Measurements from ENCODE around the gene WDR5. TPM values are rescaled to one million over a fixed set of nuclear protein-coding genes. Genes with fewer than 3 reads are reported as not detected.
A peak's percentile ranks its signal among the peaks of the same experiment; 100 is the strongest.

WDR5 gene
- total and polyA plus RNA-seq, 9 of the 15 experiments (the other 6 are each of a cell fraction or from before 2014, with no cell fraction given), result 3.0 to 56.8 (median 38.6) TPM

DNA sequence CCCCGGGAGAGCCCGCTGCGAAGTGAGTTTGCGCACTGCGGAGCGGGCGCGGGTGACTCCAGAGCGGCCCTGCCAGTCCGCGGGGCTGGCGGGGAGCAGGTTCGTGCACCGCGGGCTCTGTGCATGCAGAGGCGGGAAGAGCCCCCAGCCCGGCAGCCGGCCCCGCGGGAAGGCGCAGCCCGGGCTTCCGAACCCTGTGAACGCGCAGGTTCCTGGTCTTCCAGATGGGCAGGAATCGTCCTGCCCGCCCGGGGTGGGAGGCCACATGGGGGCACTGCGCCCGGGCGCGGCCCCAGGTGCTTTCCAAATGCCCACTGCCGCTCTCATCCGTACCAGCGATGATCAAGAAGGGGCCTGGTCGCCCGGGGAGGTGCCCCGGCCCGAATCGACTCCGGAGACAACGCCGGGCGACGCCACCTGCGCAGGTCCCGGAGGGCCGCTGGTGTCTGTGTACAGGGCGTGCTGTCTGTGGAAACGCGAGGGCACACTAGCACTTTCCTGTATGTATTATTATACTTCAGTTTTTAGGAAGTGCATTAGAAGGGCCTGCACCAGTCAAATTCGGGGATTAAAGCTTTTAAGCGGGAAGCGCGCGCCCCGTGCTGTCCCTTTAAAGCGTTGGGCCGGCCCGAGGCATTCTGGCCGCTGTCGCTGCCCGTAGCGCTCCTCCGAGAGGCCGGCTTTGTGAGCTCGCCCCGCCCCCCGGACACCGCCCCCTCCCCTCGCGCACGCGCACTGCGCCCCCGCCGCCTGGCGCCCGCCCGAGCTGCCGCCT lies at the start of gene WDR5 (continued):
- TF ChIP-seq ZNF197 (CRISPR knock-in tag; IDR thresholded peaks at IDR 0.05; ENCODE audit: low read depth) (no peak), SMAD3 (CRISPR knock-in tag; conservative IDR thresholded peaks at IDR 0.05) (no peak), KDM1A (IDR thresholded peaks at IDR 0.05) (no peak), TAF7 (tag; IDR thresholded peaks at IDR 0.05) (peak; percentile 64; the same call in 1 of the 2 replicates), ZNF324 (CRISPR knock-in tag; IDR thresholded peaks at IDR 0.05) (no peak), HMGN3 (IDR thresholded peaks at IDR 0.05; ENCODE audit: borderline replicate concordance, extremely low read depth, insufficient read length, low read depth, low read length) (peak; percentile 26), ZNF133 (CRISPR knock-in tag; IDR thresholded peaks at IDR 0.05) (no peak), HNRNPLL (IDR thresholded peaks at IDR 0.05; ENCODE audit: low read depth, low read length, poor library complexity, severe bottlenecking) (peak; percentile 99), FOXA3 (CRISPR knock-in tag; conservative IDR thresholded peaks at IDR 0.05 in 1 of 2, IDR thresholded peaks at IDR 0.05 in 1 of 2) (no peak), FOXJ2 (tag; IDR thresholded peaks at IDR 0.05) (no peak), ARID2 (IDR thresholded peaks at IDR 0.05) (no peak), TEAD1 (CRISPR knock-in tag; IDR thresholded peaks at IDR 0.05) (peak in 1 of 2 experiments; percentile 26; a peak in 1 of 4 replicates), TBL1XR1 (IDR thresholded peaks at IDR 0.05; ENCODE audit: low read length in 2 of 2) (no peak), HDGF (IDR thresholded peaks at IDR 0.05) (no peak), NRF1 (conservative IDR thresholded peaks at IDR 0.05 in 1 of 2, IDR thresholded peaks at IDR 0.05 in 1 of 2) (peak; percentile 93 to 94), EWSR1 (IDR thresholded peaks at IDR 0.05; ENCODE audit: borderline replicate concordance, low read depth, partially characterized antibody) (no peak), CHD1 (IDR thresholded peaks at IDR 0.05; ENCODE audit: low read length) (peak; percentile 63)
- TF ChIP-seq, protein P1, sequence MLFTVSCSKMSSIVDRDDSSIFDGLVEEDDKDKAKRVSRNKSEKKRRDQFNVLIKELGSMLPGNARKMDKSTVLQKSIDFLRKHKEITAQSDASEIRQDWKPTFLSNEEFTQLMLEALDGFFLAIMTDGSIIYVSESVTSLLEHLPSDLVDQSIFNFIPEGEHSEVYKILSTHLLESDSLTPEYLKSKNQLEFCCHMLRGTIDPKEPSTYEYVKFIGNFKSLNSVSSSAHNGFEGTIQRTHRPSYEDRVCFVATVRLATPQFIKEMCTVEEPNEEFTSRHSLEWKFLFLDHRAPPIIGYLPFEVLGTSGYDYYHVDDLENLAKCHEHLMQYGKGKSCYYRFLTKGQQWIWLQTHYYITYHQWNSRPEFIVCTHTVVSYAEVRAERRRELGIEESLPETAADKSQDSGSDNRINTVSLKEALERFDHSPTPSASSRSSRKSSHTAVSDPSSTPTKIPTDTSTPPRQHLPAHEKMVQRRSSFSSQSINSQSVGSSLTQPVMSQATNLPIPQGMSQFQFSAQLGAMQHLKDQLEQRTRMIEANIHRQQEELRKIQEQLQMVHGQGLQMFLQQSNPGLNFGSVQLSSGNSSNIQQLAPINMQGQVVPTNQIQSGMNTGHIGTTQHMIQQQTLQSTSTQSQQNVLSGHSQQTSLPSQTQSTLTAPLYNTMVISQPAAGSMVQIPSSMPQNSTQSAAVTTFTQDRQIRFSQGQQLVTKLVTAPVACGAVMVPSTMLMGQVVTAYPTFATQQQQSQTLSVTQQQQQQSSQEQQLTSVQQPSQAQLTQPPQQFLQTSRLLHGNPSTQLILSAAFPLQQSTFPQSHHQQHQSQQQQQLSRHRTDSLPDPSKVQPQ (CRISPR knock-in tag; IDR thresholded peaks at IDR 0.05; ENCODE audit: borderline replicate concordance), result no peak
- TF ChIP-seq, protein P2, sequence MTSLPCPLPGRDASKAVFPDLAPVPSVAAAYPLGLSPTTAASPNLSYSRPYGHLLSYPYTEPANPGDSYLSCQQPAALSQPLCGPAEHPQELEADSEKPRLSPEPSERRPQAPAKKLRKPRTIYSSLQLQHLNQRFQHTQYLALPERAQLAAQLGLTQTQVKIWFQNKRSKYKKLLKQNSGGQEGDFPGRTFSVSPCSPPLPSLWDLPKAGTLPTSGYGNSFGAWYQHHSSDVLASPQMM (CRISPR knock-in tag; IDR thresholded peaks at IDR 0.05), result no peak
- TF ChIP-seq, protein P3, sequence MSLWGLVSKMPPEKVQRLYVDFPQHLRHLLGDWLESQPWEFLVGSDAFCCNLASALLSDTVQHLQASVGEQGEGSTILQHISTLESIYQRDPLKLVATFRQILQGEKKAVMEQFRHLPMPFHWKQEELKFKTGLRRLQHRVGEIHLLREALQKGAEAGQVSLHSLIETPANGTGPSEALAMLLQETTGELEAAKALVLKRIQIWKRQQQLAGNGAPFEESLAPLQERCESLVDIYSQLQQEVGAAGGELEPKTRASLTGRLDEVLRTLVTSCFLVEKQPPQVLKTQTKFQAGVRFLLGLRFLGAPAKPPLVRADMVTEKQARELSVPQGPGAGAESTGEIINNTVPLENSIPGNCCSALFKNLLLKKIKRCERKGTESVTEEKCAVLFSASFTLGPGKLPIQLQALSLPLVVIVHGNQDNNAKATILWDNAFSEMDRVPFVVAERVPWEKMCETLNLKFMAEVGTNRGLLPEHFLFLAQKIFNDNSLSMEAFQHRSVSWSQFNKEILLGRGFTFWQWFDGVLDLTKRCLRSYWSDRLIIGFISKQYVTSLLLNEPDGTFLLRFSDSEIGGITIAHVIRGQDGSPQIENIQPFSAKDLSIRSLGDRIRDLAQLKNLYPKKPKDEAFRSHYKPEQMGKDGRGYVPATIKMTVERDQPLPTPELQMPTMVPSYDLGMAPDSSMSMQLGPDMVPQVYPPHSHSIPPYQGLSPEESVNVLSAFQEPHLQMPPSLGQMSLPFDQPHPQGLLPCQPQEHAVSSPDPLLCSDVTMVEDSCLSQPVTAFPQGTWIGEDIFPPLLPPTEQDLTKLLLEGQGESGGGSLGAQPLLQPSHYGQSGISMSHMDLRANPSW (CRISPR knock-in tag; IDR thresholded peaks at IDR 0.05), result no peak
- TF ChIP-seq, protein P4, sequence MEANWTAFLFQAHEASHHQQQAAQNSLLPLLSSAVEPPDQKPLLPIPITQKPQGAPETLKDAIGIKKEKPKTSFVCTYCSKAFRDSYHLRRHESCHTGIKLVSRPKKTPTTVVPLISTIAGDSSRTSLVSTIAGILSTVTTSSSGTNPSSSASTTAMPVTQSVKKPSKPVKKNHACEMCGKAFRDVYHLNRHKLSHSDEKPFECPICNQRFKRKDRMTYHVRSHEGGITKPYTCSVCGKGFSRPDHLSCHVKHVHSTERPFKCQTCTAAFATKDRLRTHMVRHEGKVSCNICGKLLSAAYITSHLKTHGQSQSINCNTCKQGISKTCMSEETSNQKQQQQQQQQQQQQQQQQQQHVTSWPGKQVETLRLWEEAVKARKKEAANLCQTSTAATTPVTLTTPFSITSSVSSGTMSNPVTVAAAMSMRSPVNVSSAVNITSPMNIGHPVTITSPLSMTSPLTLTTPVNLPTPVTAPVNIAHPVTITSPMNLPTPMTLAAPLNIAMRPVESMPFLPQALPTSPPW (CRISPR knock-in tag; IDR thresholded peaks at IDR 0.05), result peak; percentile 74

Measured in K562 (cell line).